ENCODE data around the gene ASAP3.

GRCh38 chr1:23478896-23479665 lies 4.9 kb downstream of the ASAP3 start:
- no peak for TF ChIP-seq ZNF70 (CRISPR knock-in tag; IDR thresholded peaks at IDR 0.05)
- no peak for TF ChIP-seq ZNF8 (CRISPR knock-in tag; IDR thresholded peaks at IDR 0.05)
- TF ChIP-seq TOX (CRISPR knock-in tag; IDR thresholded peaks at IDR 0.05; ENCODE audit: borderline replicate concordance), result no peak
- TF ChIP-seq BACH2 (CRISPR knock-in tag; IDR thresholded peaks at IDR 0.05; ENCODE audit: borderline replicate concordance), result no peak
- no peak for TF ChIP-seq ZFP3 (CRISPR knock-in tag; IDR thresholded peaks at IDR 0.05)
- TF ChIP-seq ARNTL (CRISPR knock-in tag; IDR thresholded peaks at IDR 0.05; ENCODE audit: borderline replicate concordance, low read depth), result no peak
- TF ChIP-seq PATZ1 (CRISPR knock-in tag; IDR thresholded peaks at IDR 0.05; ENCODE audit: borderline replicate concordance), result no peak
- TF ChIP-seq RARB (CRISPR knock-in tag; IDR thresholded peaks at IDR 0.05), result no peak
- TF ChIP-seq CREB5 (CRISPR knock-in tag; IDR thresholded peaks at IDR 0.05; ENCODE audit: low read depth), result no peak
- TF ChIP-seq TCF4 (CRISPR knock-in tag; IDR thresholded peaks at IDR 0.05; ENCODE audit: borderline replicate concordance), result no peak
- TF ChIP-seq OSR1 (CRISPR knock-in tag; IDR thresholded peaks at IDR 0.05), result no peak
- no peak for TF ChIP-seq CSDC2 (CRISPR knock-in tag; IDR thresholded peaks at IDR 0.05)
